ENCODE measurements around the gene ZC3H7A. TPM values are rescaled to one million over a fixed set of nuclear protein-coding genes. Genes with fewer than 3 reads are reported as not detected.

ZC3H7A gene
- total RNA-seq, 1 donor from 2014 or later: 35.7 TPM

DNA sequence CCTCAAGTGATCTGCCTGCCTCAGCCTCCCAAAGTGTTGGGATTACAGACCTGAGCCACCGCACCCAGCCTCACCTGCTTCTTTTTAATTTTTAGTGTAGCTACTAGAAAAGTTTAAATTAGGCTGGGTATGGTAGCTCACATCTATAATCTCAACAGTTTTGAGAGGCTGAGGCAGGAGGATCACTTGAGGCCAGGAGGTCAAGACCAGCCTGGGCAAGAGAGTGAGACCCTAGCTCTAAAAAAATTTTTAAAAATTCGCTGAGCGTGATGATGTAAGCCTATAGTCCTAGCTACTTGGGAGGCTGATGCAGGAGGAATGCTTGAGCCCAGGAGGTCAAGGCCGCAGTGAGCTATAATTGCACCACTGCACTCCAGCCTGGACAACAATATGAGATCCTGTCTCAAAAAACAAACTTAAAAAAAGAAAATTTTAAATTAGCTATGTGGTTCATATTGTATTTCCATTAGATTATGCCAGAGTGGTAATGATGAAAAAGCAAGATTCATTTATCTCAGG lies 89.3 kb downstream of the ZC3H7A start:
- no peak for DNase-seq (ENCODE audit: low read depth in 2 of 2)

DNA sequence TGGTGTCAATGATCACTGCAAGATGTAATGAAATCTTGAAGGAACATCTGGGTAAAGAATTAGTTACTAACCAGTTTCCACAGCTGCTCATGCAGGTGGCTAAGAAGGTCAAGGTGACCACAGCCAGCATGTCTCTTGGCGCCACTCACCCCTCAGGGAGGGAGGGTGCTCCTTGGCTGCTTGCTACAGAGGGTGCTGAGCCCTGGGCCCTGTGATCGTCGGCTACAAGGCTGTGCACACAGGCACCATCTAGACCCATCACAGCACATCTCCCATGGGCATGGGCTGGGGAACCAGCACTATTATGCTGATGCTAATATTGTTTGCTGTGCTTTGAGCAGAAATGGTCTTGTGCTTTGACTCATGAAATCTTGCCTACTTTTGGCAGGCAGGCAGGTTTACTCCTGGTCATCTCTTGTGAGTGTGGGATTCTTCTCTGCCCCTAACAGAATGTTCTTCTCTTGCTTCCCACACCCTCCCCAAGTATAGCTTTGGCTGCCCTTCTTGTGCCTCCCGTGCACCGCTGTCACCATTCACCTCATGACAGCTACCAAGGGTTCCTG lies 90.8 kb downstream of the ZC3H7A start:
- DNase-seq (ENCODE audit: low read depth in 2 of 2): no peak

DNA sequence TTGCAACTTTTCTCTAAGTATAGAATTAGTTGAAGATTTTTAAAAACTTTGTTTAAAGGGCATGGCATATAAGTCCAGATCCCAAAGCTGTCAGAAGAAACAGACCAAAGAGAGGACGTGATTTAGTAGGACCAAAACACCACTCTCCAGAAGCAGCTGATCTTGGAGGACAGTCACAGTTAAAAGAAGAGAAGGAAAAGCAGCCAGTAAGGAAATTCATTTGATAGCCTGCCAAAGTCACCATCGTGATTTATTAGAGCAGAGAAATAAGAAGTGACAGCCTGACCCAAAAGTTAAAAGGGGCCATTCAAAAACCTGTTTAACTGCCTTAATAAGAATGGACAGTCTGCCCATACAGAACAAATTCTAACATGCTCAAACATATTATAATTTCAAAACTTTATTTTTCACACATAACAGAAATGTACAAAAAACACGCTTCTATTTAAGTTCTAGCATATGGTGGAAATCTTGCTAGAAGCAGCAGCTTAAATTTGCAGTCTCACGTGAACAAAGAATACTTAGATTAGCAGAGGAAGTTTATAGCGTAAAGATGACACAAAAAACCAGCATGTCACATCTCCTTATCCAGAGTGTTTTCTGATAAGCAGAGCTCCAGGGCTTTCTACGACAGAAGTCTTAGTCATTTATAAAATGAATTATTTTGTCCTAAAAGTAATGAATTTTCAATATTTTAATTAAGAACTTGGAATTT lies 91.6 kb downstream of the ZC3H7A start:
- no peak for DNase-seq (ENCODE audit: low read depth in 2 of 2)

Other genes starting within 250 kb of the ZC3H7A start
- gene LITAF, start 210.3 kb downstream of the ZC3H7A start, total RNA-seq: 0.90 and 3.8 TPM in 2 replicates
- 41.6 and 46.0 TPM in 2 replicates for gene SNN, start 128.8 kb downstream of the ZC3H7A start, total RNA-seq
- gene TXNDC11, start 54.4 kb downstream of the ZC3H7A start, total RNA-seq: 17.6 and 30.7 TPM in 2 replicates
- 30.6 and 31.4 TPM in 2 replicates for gene RSL1D1, start 54.3 kb upstream of the ZC3H7A start, total RNA-seq
- 34.3 and 37.8 TPM in 2 replicates for gene GSPT1, start 118.7 kb upstream of the ZC3H7A start, total RNA-seq
- 1.3 and 4.0 TPM in 2 replicates for gene NPIPB2, start 144.8 kb upstream of the ZC3H7A start, total RNA-seq
- gene TNFRSF17, start 168.0 kb upstream of the ZC3H7A start, total RNA-seq: not detected in 2 replicates
- gene SNX29, start 179.5 kb upstream of the ZC3H7A start, total RNA-seq: 9.9 and 14.7 TPM in 2 replicates

Data from dermis microvascular lymphatic vessel endothelial cell (primary cell).